ENCODE results near the gene KRTAP2-1.

The KRTAP2-1 gene

GRCh38 chr17:41076788-41077187 lies 29.7 kb upstream of the KRTAP2-1 start (continued):
- TF ChIP-seq ZNF24 (tag by site-specific recombination; IDR thresholded peaks at IDR 0.05) (no peak), ZNF416 (tag by site-specific recombination; IDR thresholded peaks at IDR 0.05) (no peak), ZNF311 (tag by site-specific recombination; IDR thresholded peaks at IDR 0.05; ENCODE audit: borderline replicate concordance) (no peak)

- CTCF ChIA-PET: interaction anchor here (0.8 to 1.8 kb wide), 3 partner anchors 575 to 589 kb away, joined by 3 read pairs; no protein-coding TSS in a partner anchor
- no peaks in the 10 kb centered on the region for H3K36me3 ChIP-seq (ENCODE audit: control insufficient read depth in 2 of 2, insufficient read depth in 1 of 2, low read length in 2 of 2)
- no peaks in the 10 kb centered on the region for H3K9me3 ChIP-seq (ENCODE audit: control insufficient read depth, insufficient read depth, low read depth, low read length)
- H3K4me1 ChIP-seq (ENCODE audit: control insufficient read depth, insufficient read depth, low read length): no peaks in the 10 kb centered on the region
- H3K4me3 ChIP-seq (ENCODE audit: low read depth, low read length): no peak overlapping the region
- POLR2A ChIA-PET: no interaction called here
- no peak overlapping the region for H3K27ac ChIP-seq (ENCODE audit: extremely low read depth, low read depth, low read length)
- TF ChIP-seq HOXC10 (CRISPR knock-in tag; IDR thresholded peaks at IDR 0.05): no peak
- TF ChIP-seq ZNF23 (tag by site-specific recombination; IDR thresholded peaks at IDR 0.05; ENCODE audit: borderline replicate concordance): no peak
- no peak for TF ChIP-seq ZNF248 (tag by site-specific recombination; IDR thresholded peaks at IDR 0.05)
- no peak for TF ChIP-seq ZNF280C (tag by site-specific recombination; IDR thresholded peaks at IDR 0.05)
- TF ChIP-seq PRDM2 (tag by site-specific recombination; IDR thresholded peaks at IDR 0.05; ENCODE audit: borderline replicate concordance): no peak
- TF ChIP-seq MEIS1 (CRISPR knock-in tag; IDR thresholded peaks at IDR 0.05; ENCODE audit: borderline replicate concordance): no peak
- no peak for TF ChIP-seq FEZF1 (tag by site-specific recombination; IDR thresholded peaks at IDR 0.05)
- no peak for TF ChIP-seq ZNF112 (tag by site-specific recombination; IDR thresholded peaks at IDR 0.05)
- no peak for TF ChIP-seq SP7 (tag by site-specific recombination; IDR thresholded peaks at IDR 0.05)
- TF ChIP-seq ZNF138 (tag by site-specific recombination; IDR thresholded peaks at IDR 0.05; ENCODE audit: borderline replicate concordance): no peak
- TF ChIP-seq ZNF24 (tag by site-specific recombination; IDR thresholded peaks at IDR 0.05): no peak
- no peak for TF ChIP-seq ZNF623 (tag by site-specific recombination; IDR thresholded peaks at IDR 0.05)
- no peak for TF ChIP-seq KLF9 (tag by site-specific recombination; IDR thresholded peaks at IDR 0.05; ENCODE audit: low read depth)
- no peak for TF ChIP-seq ZNF544 (tag by site-specific recombination; IDR thresholded peaks at IDR 0.05)
- no peak for TF ChIP-seq HOXD13 (CRISPR knock-in tag; IDR thresholded peaks at IDR 0.05; ENCODE audit: borderline replicate concordance)
Observed at GRCh38 chr17:41073676-41074075, 26.6 kb upstream of the KRTAP2-1 start.
